Measurements from ENCODE around the gene MAP7D1.
A peak's percentile ranks its signal among the peaks of the same experiment; 100 is the strongest.
"Not testable (repeated sequence)": the region's sequence is repeated elsewhere in the genome, so short reads cannot be mapped to it uniquely, and the experiment has no call there.

The MAP7D1 gene

GRCh38 chr1:36203554-36204346 is 47.8 kb downstream of the MAP7D1 start:
- no peak for DNase-seq (ENCODE audit: low read depth in 2 of 2)

- DNase-seq (ENCODE audit: low read depth in 2 of 2), result no peak
These were observed 48.5 kb downstream of the MAP7D1 start for GRCh38 chr1:36204347-36204909.

- DNase-seq (ENCODE audit: low read depth in 2 of 2), result no peak
These were observed 50.4 kb downstream of the MAP7D1 start for GRCh38 chr1:36206323-36206858.

- no peak for DNase-seq (ENCODE audit: low read depth in 2 of 2)
These were observed 51.4 kb downstream of the MAP7D1 start for GRCh38 chr1:36207339-36207738.

- no peak for DNase-seq (ENCODE audit: low read depth in 2 of 2)
These were observed 53.2 kb downstream of the MAP7D1 start for GRCh38 chr1:36208978-36209703.

GRCh38 chr1:36211307-36211706 is 55.3 kb downstream of the MAP7D1 start:
- no peak for DNase-seq (ENCODE audit: low read depth in 2 of 2)

GRCh38 chr1:36211841-36212240 is 55.9 kb downstream of the MAP7D1 start:
- no peak for DNase-seq (ENCODE audit: low read depth in 2 of 2)

GRCh38 chr1:36212782-36213181 is 56.8 kb downstream of the MAP7D1 start:
- no peak for DNase-seq (ENCODE audit: low read depth in 2 of 2)

GRCh38 chr1:36217670-36218069 is 61.7 kb downstream of the MAP7D1 start:
- DNase-seq (ENCODE audit: low read depth in 2 of 2), result no peak

GRCh38 chr1:36221901-36222300 is 65.9 kb downstream of the MAP7D1 start:
- DNase-seq (ENCODE audit: low read depth in 2 of 2), result not testable (repeated sequence)

GRCh38 chr1:36222481-36223380 is 66.8 kb downstream of the MAP7D1 start:
- DNase-seq (ENCODE audit: low read depth in 2 of 2), result no peak

GRCh38 chr1:36223381-36223995 is 67.5 kb downstream of the MAP7D1 start:
- no peak for DNase-seq (ENCODE audit: low read depth in 2 of 2)

GRCh38 chr1:36223996-36224536 is 68.1 kb downstream of the MAP7D1 start, which contains the start of gene THRAP3:
THRAP3 (plus strand) TSS chr1:36224443; CDS start chr1:36282564, 58,121 bp downstream.
- DNase-seq (ENCODE audit: low read depth in 2 of 2), result peak; percentile 98 to 99

GRCh38 chr1:36224537-36225282 is 68.8 kb downstream of the MAP7D1 start:
- DNase-seq (ENCODE audit: low read depth in 2 of 2), result peak; percentile 56 to 62

GRCh38 chr1:36225283-36225899 is 69.4 kb downstream of the MAP7D1 start:
- no peak for DNase-seq (ENCODE audit: low read depth in 2 of 2)

GRCh38 chr1:36230279-36230678 is 74.3 kb downstream of the MAP7D1 start:
- DNase-seq (ENCODE audit: low read depth in 2 of 2), result not testable (repeated sequence)
